GM19463 (cell line): ENCODE measurements around the gene ZNF518A.

Experiments used
- ATAC-seq: cut with Tn5 transposase; IDR thresholded peaks from one replicate; pipeline ENCODE4 v1.9.1; 2021; ENCODE audit warnings: mild to moderate bottlenecking, moderate library complexity; ENCODE audit not compliant: unreplicated experiment

The ZNF518A gene

GRCh38 chr10:96129387-96130325 is at the start of gene ZNF518A:
Gene ZNF518A, plus strand, starts transcription at chr10:96130297. Its CDS starts 26,026 bp downstream, at chr10:96156323.
- peak; percentile 83 for ATAC-seq

DNA sequence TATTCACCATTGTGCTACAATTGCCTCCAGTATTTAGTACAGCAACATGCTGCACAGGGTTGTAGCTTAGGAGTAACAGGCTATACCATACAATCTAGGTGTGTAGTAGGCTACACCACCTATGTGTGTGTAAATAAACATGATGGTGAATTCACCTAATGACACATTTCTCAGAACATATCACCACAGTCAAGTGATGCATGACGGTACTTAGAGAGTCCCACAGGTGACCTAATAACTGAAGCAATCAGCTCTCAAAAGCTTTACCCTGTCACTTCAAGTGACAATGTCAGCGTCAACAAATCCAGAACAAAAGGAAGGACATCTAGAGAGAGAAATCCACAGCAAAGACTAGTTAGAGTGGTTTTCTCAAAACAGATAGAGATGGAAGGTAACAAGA is 47.9 kb upstream of the ZNF518A start:
- no peak for ATAC-seq

DNA sequence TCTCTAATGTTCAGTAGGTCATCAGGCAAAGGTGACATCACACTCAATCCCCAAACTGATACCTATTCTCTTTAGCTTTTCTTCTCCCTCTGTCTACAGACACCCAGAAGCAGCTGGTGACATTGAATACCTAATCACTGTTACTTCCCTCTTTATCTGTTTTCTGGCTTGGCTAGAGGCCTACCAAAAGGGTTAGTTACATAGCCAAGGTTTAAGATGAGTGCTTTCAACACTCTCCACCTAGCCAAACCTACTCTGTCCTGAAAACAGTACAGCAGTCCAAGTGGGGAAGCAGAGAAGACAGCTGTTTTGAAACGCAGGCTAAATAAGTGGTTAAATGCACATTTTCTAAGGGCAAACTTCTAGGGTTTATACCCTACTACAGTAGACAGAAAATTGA is 47.3 kb upstream of the ZNF518A start:
- no peak for ATAC-seq

DNA sequence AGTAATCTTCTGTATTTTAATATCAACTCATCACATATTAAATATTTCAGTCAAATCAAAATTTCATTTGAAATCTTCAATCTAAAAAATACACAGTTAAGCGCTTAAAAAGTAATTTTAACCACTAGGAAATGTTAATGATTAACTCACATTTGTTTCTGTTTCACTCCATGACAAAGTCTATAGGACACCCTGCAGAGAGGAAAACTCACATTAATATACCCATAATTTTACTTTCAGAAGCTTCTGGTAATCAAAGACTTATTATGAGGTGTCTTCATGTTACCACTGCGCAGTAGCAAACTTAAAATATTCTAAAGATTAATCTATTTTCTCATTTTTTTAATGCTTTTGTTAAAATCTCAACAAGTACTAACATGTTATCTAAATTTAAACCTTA is 41.0 kb upstream of the ZNF518A start:
- no peak for ATAC-seq

GRCh38 chr10:96089670-96090462 is 40.2 kb upstream of the ZNF518A start:
- peak; percentile 86 for ATAC-seq

DNA sequence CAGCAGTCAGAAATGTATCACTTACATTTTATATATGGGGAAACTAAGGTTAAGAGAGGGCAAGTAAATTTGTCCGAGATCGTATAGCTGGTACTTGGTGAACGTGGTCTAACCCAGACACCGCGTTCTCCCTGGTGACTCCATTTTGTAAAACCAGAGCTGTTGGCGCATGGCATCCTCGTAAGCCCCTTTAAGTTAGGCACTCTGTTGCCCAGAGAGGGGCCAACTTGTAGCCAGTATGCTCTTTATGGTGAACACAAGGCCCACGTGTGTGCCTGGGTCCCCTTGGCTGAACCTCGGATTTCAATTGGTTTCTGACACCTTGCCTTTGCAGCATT is 39.7 kb upstream of the ZNF518A start:
- no peak for ATAC-seq

DNA sequence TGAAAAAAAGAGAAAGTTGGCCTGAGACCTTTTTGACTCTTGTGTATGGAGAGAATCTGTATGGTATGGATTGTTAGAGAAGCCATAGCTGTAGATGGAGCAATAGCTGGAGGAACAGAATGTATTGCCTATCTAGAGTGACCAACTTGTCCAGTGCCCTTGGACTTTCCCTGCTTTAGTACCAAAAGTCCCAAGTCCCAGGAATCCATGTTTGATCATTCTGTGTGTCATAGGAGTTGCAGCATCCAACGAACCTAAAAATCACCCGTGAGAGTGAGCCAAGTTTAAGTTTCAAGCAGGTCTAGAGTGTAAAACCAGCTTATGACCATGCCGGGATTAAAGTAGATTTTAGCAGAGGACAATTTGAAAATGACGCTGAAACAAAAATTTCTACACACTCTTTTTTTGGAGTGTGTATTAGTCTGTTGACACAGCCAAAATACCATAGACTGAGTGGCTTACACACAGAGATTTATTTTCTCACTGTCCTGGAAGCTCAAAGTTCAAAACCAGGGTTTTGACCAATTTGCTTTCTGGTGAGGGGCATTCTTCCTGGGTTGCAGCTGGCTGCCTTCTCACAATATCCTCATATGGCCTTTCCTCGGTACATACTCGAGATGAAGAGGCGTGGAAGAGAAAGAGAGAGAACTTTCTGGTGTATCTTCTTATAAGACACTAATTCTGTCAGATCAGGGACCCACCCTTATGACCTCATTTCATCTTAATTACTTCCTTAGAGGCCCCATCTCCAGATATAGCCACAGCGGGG is 36.9 kb upstream of the ZNF518A start:
- ATAC-seq: no peak

DNA sequence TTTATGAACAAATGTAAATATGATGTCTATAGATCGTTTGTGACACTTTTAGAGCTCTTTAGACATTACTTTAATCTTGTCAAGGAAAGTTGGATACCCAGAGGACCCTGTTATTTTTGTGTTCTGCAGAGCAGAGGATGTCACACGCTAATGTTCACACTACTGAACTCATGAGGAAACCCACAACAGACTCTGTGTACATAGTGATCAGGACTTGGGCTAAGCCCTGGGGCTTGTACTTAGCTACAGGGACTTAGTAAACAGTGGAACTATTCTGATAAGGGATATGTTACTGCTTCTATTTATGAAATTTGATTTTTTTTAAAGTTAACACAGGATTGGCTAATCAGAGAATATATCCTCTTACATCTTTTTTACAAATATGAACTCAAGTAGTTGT is 36.1 kb upstream of the ZNF518A start:
- ATAC-seq: no peak

GRCh38 chr10:96096958-96097357 is 33.1 kb upstream of the ZNF518A start:
- ATAC-seq: no peak

GRCh38 chr10:96097865-96098264 is 32.2 kb upstream of the ZNF518A start:
- ATAC-seq: no peak

GRCh38 chr10:96107623-96108038 is 22.5 kb upstream of the ZNF518A start:
- no peak for ATAC-seq

DNA sequence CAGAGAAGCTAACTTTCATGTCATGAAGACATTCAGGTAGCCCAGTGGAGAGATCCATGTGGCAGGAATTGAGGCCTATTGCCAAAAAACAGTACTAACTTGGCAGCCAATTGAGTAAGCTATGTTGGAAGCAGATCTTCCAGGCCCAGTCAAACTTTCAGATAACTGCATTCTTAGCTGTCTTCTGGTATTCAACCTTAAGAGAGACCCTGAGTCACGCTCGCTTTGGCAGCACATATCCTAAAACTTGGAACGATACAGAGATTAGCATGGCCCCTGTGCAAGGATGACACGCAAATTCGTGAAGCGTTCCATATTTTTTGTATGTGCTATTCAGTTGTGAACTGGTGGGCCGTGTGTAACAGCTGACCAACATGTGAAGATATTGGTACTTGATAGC is 17.6 kb upstream of the ZNF518A start:
- ATAC-seq: no peak

DNA sequence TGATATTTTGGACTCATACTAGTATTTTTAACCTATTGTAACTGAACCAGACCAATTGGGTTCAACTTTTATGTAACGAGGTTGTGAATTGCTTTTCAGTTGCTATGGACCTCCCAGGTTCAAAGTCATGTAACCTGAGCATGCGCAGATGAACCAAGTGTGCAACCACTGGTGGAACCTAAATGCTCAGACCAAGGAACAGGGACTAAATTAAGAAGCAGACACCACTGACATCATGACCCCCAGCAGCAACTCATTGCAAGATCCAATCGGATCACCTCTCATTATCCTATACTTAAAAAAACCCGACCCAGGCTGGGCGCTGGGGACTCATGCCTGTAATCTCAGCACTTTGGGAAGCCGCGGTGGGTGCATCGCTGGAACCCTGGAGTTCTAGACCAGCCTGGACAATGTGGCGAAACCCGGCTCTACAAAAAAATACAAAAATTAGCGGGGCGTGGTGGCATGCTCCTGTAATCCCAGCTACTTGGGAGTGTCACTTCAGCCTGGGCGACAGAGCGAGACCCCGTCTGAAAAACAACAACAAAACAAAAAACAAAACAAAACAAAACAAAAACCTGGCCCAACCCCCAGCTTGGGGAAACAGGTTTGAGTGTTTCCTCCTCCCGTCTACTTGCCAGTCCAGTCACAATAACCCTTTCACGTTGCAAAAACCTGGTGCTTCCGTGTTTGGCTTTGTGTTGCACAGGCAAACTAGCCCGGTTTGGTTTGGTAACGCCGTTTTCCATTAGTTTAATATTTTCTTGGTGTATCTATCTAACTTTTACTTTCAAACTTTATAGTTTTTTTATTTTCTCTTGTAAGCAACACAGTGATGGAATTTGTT is 11.3 kb upstream of the ZNF518A start:
- no peak for ATAC-seq

DNA sequence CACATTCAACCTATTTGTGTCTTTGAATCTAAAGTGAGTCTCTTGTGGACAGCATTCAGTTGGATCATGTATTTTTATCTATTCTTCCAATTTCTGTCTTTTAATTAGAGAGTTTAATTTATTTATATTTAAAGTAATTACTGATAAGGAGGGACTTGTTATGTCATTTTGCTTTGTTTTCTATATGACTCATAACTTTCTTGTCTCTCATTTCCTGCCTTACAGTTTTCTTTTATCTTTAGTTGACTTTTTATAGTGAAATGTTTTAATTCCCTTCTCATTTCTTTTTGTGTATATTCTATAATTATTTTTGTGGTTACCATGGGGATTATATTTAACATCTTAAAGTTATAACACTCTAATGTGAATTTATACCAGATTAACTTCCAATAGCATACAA is 7.3 kb upstream of the ZNF518A start:
- no peak for ATAC-seq

- ATAC-seq: no peak
These were observed 5.6 kb upstream of the ZNF518A start for GRCh38 chr10:96124230-96125141.

- ATAC-seq: no peak
These were observed 5.0 kb upstream of the ZNF518A start for GRCh38 chr10:96125142-96125515.

DNA sequence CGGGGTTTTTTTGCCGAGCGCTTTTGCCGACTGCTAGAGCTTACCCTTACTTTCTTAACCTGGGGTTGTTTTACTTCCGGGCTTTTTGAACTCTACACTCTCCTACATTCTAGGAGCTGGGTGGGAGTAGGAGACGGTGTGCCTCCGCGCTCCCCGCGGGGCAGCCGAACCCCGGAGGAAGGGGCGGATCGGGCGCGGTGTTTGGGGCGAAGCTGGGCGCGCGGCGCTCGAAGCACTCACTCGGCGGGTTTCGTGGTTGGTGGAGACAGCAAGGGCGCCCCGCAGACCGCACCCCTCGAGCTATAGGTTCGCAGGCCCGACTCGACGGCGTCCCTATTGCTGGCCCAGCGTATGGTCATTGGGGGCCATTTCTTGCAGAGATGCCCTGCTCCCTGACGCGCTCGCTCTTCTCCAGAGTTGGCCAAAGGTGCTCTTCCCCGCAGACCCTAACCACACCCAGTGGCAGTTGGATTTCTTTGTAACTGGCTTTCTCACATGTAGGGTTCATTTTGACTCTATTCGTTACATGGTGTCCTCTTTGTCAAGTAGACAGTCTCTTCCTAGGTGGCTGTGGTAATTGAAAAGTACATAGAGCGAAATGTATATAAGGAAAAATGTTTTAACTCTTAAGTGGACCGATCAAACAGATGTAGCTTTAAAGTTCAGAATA is 364 bp downstream of the ZNF518A start:
- peak; percentile 61 for ATAC-seq

- no peak for ATAC-seq
These were observed 1.5 kb downstream of the ZNF518A start for GRCh38 chr10:96131621-96132020.

DNA sequence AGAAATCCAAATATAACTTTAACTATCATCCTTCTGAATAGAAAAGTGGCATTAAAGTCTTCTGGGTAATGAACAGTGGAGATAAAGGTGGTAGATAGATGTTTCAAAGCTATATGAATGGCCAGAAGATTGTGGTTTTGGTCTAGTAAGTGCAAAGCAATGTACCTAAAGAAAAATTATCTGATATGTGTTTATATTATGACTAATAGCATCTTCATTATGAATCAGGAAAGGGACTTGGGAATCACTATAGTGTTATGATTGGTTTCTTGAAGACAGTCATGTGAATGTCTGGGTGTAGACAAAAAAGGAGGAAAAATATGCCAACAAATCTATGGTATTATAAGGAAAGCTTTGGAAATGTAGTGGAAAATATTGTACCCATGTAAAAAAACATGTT is 3.0 kb downstream of the ZNF518A start:
- no peak for ATAC-seq
